Mammary epithelial cell (primary cell): ENCODE data around the gene CEBPE.

Experiments
- EZH2 ChIP-seq: IDR thresholded peaks from 2 replicates; pipeline ENCODE4 v1.6.1; 2012; ENCODE audit warnings: low read length, inconsistent platforms, borderline replicate concordance
- TF ChIP-seq, protein P1 (sequence below), 2 donors: IDR thresholded peaks in 1 of 2; conservative IDR thresholded peaks in 1 of 2; 2 replicates each; pipeline ENCODE4 v1.5.1; 2011 to 2012; ENCODE audit warnings: inconsistent platforms in 2 of 2, low read length in 2 of 2, mild to moderate bottlenecking in 2 of 2, control low read depth in 1 of 2, low read depth in 1 of 2; ENCODE audit not compliant: insufficient read depth in 1 of 2; ENCODE audit errors: extremely low read depth in 1 of 2

- TF ChIP-seq, protein P1, sequence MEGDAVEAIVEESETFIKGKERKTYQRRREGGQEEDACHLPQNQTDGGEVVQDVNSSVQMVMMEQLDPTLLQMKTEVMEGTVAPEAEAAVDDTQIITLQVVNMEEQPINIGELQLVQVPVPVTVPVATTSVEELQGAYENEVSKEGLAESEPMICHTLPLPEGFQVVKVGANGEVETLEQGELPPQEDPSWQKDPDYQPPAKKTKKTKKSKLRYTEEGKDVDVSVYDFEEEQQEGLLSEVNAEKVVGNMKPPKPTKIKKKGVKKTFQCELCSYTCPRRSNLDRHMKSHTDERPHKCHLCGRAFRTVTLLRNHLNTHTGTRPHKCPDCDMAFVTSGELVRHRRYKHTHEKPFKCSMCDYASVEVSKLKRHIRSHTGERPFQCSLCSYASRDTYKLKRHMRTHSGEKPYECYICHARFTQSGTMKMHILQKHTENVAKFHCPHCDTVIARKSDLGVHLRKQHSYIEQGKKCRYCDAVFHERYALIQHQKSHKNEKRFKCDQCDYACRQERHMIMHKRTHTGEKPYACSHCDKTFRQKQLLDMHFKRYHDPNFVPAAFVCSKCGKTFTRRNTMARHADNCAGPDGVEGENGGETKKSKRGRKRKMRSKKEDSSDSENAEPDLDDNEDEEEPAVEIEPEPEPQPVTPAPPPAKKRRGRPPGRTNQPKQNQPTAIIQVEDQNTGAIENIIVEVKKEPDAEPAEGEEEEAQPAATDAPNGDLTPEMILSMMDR (conservative IDR thresholded peaks at IDR 0.05 in 1 of 2, IDR thresholded peaks at IDR 0.05 in 1 of 2; ENCODE audit: extremely low read depth in 1 of 2, insufficient read depth in 1 of 2, low read depth in 1 of 2, low read length in 2 of 2) = no peak
- no peak for TF ChIP-seq EZH2
Observed at GRCh38 chr14:23159532-23159931, 40.5 kb upstream of the CEBPE start.
